Endothelial cell (in vitro differentiated cells): ENCODE results near the gene MIPEP. TPM values are rescaled to one million over a fixed set of nuclear protein-coding genes. Genes with fewer than 3 reads are reported as not detected.

Source experiments
- DNase-seq: peaks from one replicate; pipeline ENCODE4 v3.0.0; 2021; ENCODE audit warnings: low spot score
- H3K27ac Mint-ChIP-seq: one replicate; pipeline ENCODE4 v1.8.0; 2021; ENCODE audit warnings: mixed read lengths, inconsistent platforms; ENCODE audit not compliant: unreplicated experiment
- H3K27me3 Mint-ChIP-seq: one replicate; pipeline ENCODE4 v1.8.0; 2021; ENCODE audit warnings: mild to moderate bottlenecking, moderate library complexity, mixed read lengths, inconsistent platforms; ENCODE audit not compliant: unreplicated experiment
- H3K36me3 Mint-ChIP-seq: one replicate; pipeline ENCODE4 v1.8.0; 2021; ENCODE audit warnings: mild to moderate bottlenecking, low read depth, mixed read lengths, inconsistent platforms; ENCODE audit not compliant: unreplicated experiment
- H3K4me1 Mint-ChIP-seq: one replicate; pipeline ENCODE4 v1.8.0; 2021; ENCODE audit warnings: mild to moderate bottlenecking, mixed read lengths, inconsistent platforms; ENCODE audit not compliant: unreplicated experiment
- H3K4me3 Mint-ChIP-seq: one replicate; pipeline ENCODE4 v1.8.0; 2021; ENCODE audit warnings: mild to moderate bottlenecking, mixed read lengths, inconsistent platforms; ENCODE audit not compliant: unreplicated experiment
- H3K9me3 Mint-ChIP-seq: one replicate; pipeline ENCODE4 v1.8.0; 2021; ENCODE audit warnings: mixed read lengths, inconsistent platforms; ENCODE audit not compliant: unreplicated experiment
- total RNA-seq: library from RNA; stranded (reverse); fragmentation: NEBNext Ultra II Directional; extraction: Animal tissue kit (Norgen Biotek cat#: 25700); gene quantifications from one replicate; pipeline ENCODE4 v1.2.1, GENCODE V29; 2021; ENCODE audit not compliant: unreplicated experiment
- TF ChIP-seq, protein P1 (sequence below): fragments of 200-600 bp; sonication (generic); IDR thresholded peaks from one replicate; pipeline ENCODE4 v1.5.0; 2021; ENCODE audit warnings: antibody characterized with exemption; ENCODE audit not compliant: unreplicated experiment

MIPEP gene
- total RNA-seq, 1 donor from 2014 or later: 8.8 TPM

DNA sequence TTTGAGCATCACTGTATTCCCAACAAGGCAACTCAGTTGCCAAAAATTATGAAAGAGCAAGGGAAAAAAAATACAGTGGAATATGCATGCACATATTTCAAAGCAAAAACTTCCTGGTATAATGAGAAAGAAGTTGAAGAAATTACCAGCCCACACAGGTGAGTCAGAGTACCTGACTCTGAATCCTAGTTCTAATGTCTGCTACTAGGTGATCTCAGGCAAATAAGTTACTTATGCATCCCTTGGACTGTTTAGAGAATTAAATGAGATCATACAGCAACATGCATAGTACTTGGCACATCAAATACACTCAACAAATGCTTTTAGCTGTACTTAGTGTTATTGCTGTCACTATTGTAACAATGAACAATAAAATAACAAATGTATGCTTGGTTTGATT, 144.9 kb downstream of the MIPEP start:
- Mint-ChIP-seq H3K4me1 (peaks cover 2% of the 10 kb centered on the region), H3K27ac (no peak overlapping the region), H3K36me3 (no peaks in the 10 kb centered on the region), H3K4me3 (no peak overlapping the region), H3K9me3 (no peaks in the 10 kb centered on the region), H3K27me3 (no peaks in the 10 kb centered on the region)
- TF ChIP-seq, protein P1, sequence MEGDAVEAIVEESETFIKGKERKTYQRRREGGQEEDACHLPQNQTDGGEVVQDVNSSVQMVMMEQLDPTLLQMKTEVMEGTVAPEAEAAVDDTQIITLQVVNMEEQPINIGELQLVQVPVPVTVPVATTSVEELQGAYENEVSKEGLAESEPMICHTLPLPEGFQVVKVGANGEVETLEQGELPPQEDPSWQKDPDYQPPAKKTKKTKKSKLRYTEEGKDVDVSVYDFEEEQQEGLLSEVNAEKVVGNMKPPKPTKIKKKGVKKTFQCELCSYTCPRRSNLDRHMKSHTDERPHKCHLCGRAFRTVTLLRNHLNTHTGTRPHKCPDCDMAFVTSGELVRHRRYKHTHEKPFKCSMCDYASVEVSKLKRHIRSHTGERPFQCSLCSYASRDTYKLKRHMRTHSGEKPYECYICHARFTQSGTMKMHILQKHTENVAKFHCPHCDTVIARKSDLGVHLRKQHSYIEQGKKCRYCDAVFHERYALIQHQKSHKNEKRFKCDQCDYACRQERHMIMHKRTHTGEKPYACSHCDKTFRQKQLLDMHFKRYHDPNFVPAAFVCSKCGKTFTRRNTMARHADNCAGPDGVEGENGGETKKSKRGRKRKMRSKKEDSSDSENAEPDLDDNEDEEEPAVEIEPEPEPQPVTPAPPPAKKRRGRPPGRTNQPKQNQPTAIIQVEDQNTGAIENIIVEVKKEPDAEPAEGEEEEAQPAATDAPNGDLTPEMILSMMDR: no peak
- no peak for DNase-seq

DNA sequence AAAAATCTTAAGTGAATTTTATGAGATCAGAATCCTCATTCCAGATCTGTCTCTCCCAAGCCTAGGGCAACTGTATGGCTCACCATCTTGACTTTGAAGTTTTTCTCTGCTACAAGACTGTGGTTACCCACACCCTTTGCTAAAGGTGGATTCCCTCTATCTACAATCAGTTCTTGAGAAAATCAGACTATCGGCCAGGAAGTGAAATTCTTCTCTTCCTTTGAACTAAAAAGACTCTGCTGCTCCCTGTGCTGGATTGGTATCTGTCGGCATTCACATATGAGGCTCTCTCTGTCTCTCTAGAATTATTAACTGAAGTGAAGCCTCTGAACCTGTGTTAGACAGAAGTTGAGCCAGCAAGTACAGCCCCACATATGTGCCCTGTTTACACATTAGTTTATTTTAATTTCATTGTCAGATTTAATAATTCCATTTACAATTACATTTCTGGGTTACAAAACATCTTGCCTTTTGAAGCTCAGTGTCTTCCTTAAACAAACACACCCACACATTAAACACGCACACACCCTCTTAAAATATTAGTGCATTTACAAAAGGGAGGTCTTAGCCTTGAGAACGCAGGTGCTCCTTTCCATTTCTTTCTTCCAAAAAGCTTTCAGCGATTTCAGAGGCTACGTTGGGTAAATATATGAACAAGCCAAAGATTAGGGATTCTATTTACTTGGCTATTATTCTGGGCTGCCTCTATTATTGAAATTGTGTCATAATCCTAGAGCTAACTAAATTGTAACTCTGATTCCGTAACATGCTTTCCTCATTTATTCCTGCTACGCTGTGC, 145.7 kb downstream of the MIPEP start:
- Mint-ChIP-seq H3K27ac (no peak overlapping the region), H3K9me3 (no peaks in the 10 kb centered on the region), H3K27me3 (no peaks in the 10 kb centered on the region), H3K36me3 (peaks cover 4% of the 10 kb centered on the region), H3K4me1 (no peaks in the 10 kb centered on the region), H3K4me3 (no peak overlapping the region)
- TF ChIP-seq, protein P1: no peak
- DNase-seq: no peak

DNA sequence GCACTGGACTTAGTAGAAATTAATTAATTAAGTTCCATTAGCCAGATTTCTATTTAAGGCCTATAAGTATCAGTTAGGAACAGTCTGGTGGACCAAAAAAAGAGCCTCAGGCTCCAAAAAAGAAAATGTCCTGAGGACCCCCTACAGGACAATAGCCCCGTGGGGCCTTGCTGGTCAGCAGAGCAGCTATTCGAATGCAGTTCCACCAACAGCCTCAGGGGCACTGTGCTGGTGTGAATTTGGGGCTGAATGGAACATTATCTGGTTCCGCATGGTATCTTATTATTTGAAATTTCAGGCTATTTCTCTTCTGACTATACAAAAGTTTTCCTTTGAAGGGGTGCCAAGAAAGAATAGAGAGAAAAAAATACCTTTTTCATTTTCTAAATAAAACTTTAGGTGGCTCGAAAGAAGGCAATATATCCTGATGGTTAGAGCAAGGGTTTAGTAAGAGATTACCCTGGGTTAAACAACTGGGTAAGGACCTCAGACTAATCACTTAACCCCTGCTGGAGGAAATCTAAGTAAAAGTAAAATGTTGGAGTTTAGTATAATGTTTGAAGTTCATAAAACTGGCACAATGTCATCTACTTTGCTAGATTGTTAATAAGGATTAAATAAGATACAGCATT, 147.2 kb downstream of the MIPEP start:
- peaks cover 4% of the 10 kb centered on the region for H3K36me3 Mint-ChIP-seq
- peak; percentile 64 for DNase-seq
- H3K9me3 Mint-ChIP-seq: no peaks in the 10 kb centered on the region
- H3K27ac Mint-ChIP-seq: no peak overlapping the region
- no peaks in the 10 kb centered on the region for H3K27me3 Mint-ChIP-seq
- H3K4me3 Mint-ChIP-seq: no peak overlapping the region
- no peaks in the 10 kb centered on the region for H3K4me1 Mint-ChIP-seq
- TF ChIP-seq, protein P1: peak; percentile 77

DNA sequence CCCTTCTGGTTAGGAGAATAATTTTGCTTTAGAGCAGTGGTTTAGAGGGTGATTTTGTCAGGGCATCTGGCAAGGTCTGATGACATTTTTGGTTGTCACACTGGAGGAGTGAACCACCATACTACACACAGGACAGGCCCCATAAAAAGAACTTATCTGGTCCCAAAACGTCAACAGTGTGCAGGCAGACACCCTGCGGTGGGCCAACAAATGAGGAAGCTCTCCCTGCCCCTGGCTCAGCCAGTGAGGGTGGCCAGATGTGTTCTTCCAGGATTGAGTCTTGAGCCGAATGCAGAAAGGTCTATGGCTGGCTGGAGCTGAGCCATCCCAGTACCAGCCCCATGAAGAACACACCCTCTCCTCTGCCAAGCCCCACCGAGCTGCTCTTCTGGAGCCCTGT, 149.2 kb downstream of the MIPEP start:
- no peak for DNase-seq
- peaks cover 4% of the 10 kb centered on the region for H3K36me3 Mint-ChIP-seq
- no peaks in the 10 kb centered on the region for H3K9me3 Mint-ChIP-seq
- no peaks in the 10 kb centered on the region for H3K27me3 Mint-ChIP-seq
- TF ChIP-seq, protein P1: no peak
- no peak overlapping the region for H3K4me3 Mint-ChIP-seq
- H3K27ac Mint-ChIP-seq: no peak overlapping the region
- no peaks in the 10 kb centered on the region for H3K4me1 Mint-ChIP-seq

DNA sequence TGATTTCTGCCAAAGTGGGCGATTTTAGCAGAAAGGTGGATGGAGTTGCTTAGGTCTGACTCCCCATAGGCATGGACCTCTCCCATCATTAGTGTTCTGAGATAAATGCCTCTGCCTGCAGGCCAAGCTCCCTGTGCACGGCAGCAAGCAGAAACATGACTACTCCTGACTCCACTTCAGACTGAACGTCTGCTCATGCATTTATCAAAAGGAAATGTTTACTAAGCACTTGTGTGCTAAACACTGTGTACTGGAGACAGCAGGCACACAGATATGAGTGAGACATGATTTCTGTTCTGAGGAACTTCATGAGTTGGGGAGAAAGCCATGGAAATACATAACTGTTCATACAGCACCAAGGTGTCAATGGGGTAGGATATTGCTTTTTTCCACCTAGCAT, 149.6 kb downstream of the MIPEP start:
- no peaks in the 10 kb centered on the region for H3K27me3 Mint-ChIP-seq
- H3K4me3 Mint-ChIP-seq: no peak overlapping the region
- H3K27ac Mint-ChIP-seq: no peak overlapping the region
- no peaks in the 10 kb centered on the region for H3K9me3 Mint-ChIP-seq
- no peak for DNase-seq
- no peaks in the 10 kb centered on the region for H3K4me1 Mint-ChIP-seq
- H3K36me3 Mint-ChIP-seq: peaks cover 4% of the 10 kb centered on the region
- TF ChIP-seq, protein P1: no peak
